ENCODE data around the gene PRKD3. TPM values are rescaled to one million over a fixed set of nuclear protein-coding genes. Genes with fewer than 3 reads are reported as not detected.

PRKD3 gene
- total RNA-seq, 1 experiment from 2014 or later, result 40.2 TPM

DNA sequence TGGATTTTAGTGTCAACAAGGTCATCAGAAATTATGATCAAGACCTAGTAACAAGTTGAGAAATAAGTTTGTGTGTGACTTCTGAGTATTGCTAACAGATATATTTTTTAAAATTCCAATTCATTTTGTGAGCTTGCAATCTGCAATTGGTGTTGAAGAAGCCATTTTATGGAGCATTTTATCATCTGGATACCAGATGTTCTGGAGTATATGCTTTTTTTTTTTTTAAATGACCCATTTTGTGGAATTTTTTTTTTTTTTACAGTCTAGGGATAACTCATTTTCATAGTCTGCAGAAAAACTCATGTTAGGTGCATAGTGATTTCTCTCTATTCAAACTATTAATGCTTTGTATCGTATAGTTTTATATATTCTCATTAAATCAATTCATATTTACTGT, 32.4 kb upstream of the PRKD3 start:
- TF ChIP-seq, protein P1, sequence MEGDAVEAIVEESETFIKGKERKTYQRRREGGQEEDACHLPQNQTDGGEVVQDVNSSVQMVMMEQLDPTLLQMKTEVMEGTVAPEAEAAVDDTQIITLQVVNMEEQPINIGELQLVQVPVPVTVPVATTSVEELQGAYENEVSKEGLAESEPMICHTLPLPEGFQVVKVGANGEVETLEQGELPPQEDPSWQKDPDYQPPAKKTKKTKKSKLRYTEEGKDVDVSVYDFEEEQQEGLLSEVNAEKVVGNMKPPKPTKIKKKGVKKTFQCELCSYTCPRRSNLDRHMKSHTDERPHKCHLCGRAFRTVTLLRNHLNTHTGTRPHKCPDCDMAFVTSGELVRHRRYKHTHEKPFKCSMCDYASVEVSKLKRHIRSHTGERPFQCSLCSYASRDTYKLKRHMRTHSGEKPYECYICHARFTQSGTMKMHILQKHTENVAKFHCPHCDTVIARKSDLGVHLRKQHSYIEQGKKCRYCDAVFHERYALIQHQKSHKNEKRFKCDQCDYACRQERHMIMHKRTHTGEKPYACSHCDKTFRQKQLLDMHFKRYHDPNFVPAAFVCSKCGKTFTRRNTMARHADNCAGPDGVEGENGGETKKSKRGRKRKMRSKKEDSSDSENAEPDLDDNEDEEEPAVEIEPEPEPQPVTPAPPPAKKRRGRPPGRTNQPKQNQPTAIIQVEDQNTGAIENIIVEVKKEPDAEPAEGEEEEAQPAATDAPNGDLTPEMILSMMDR (IDR thresholded peaks at IDR 0.05; ENCODE audit: insufficient read depth in 1 of 2, low read depth in 1 of 2, low read length in 1 of 2, severe bottlenecking in 1 of 2, unreplicated experiment in 1 of 2), result no peak
- Histone ChIP-seq H3K9me3 (no peaks in the 10 kb centered on the region), H3K4me1 (no peaks in the 10 kb centered on the region), H3K36me3 (ENCODE audit: control insufficient read depth, insufficient read depth, low read length) (no peaks in the 10 kb centered on the region), H3K27me3 (replicated peaks; ENCODE audit: control insufficient read depth, insufficient read depth, low read length) (no peaks in the 10 kb centered on the region), H3K4me3 (ENCODE audit: low read depth, low read length) (no peak overlapping the region)
- H3K9me3 Mint-ChIP-seq (ENCODE audit: unreplicated experiment), result no peaks in the 10 kb centered on the region
- intact Hi-C loops (cut with micrococcal nuclease; ENCODE audit: unreplicated experiment), result no loop called here
- no peak overlapping the region for H3K4me3 Mint-ChIP-seq (ENCODE audit: unreplicated experiment)
- BruUV-seq (replicated peaks), result no TSS peak
- CTCF ChIA-PET, result no interaction called here
- no peaks in the 10 kb centered on the region for H3K36me3 Mint-ChIP-seq (ENCODE audit: insufficient read depth, unreplicated experiment)
- no peak overlapping the region for H3K27ac Mint-ChIP-seq (ENCODE audit: unreplicated experiment)
- DNase-seq, result no peak
- POLR2A ChIA-PET, result no interaction called here
- no peaks in the 10 kb centered on the region for H3K4me1 Mint-ChIP-seq (ENCODE audit: low read depth, unreplicated experiment)
- H3K27me3 Mint-ChIP-seq (ENCODE audit: insufficient read depth, unreplicated experiment), result no peaks in the 10 kb centered on the region

DNA sequence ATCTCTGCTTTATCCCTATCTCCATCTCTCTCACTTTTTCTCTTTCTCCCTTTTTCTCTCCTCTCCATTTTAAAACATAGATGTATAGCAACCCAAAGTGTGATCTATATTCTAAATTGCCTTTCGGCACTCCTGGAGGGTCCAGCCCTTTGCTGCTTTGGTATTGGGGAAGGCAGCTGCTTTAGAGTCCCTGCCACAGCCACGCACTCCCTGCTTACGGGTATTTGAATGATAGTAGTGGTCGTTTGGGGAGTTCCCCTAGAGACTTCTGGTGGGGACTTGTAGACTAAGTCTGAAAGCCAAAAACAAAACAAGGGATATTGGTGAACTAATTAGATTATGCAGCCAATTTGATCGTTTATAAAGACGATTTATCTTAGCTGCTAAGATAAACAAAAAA, 31.7 kb upstream of the PRKD3 start:
- H3K36me3 ChIP-seq (ENCODE audit: control insufficient read depth, insufficient read depth, low read length), result no peaks in the 10 kb centered on the region
- Mint-ChIP-seq H3K27ac (ENCODE audit: unreplicated experiment) (no peak overlapping the region), H3K4me1 (ENCODE audit: low read depth, unreplicated experiment) (no peaks in the 10 kb centered on the region), H3K27me3 (ENCODE audit: insufficient read depth, unreplicated experiment) (no peaks in the 10 kb centered on the region), H3K4me3 (ENCODE audit: unreplicated experiment) (no peak overlapping the region), H3K9me3 (ENCODE audit: unreplicated experiment) (no peaks in the 10 kb centered on the region), H3K36me3 (ENCODE audit: insufficient read depth, unreplicated experiment) (no peaks in the 10 kb centered on the region)
- no TSS peak for BruUV-seq (replicated peaks)
- no peak overlapping the region for H3K4me3 ChIP-seq (ENCODE audit: low read depth, low read length)
- TF ChIP-seq, protein P1 (IDR thresholded peaks at IDR 0.05; ENCODE audit: insufficient read depth in 1 of 2, low read depth in 1 of 2, low read length in 1 of 2, severe bottlenecking in 1 of 2, unreplicated experiment in 1 of 2), result no peak
- CTCF ChIA-PET, result no interaction called here
- no peak for DNase-seq
- no peaks in the 10 kb centered on the region for H3K4me1 ChIP-seq
- POLR2A ChIA-PET, result no interaction called here
- no peaks in the 10 kb centered on the region for H3K9me3 ChIP-seq
- no peaks in the 10 kb centered on the region for H3K27me3 ChIP-seq (replicated peaks; ENCODE audit: control insufficient read depth, insufficient read depth, low read length)
- intact Hi-C loops (cut with micrococcal nuclease; ENCODE audit: unreplicated experiment), result no loop called here

DNA sequence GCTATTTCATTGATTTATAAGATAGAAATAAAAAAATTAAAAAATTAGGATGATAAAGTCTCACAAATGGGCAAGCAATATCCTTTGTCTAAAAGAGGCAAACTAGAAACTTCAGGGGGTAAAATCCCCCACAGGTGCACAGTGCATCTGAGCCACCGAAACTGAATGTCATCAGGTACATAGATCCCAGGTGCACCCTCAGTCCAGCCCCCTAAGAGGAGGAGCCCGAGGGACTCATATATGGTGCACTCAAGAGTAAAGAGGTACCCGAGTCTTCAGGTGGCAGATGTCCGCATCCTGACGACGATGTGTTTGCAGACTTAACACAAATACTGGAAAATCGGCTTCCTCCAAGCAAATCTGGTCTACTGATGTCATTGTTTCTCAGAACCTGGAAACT, 31.1 kb upstream of the PRKD3 start:
- Mint-ChIP-seq H3K9me3 (ENCODE audit: unreplicated experiment) (no peaks in the 10 kb centered on the region), H3K4me1 (ENCODE audit: low read depth, unreplicated experiment) (no peaks in the 10 kb centered on the region), H3K4me3 (ENCODE audit: unreplicated experiment) (no peak overlapping the region), H3K36me3 (ENCODE audit: insufficient read depth, unreplicated experiment) (no peaks in the 10 kb centered on the region), H3K27me3 (ENCODE audit: insufficient read depth, unreplicated experiment) (no peaks in the 10 kb centered on the region), H3K27ac (ENCODE audit: unreplicated experiment) (no peak overlapping the region)
- intact Hi-C loops (cut with micrococcal nuclease; ENCODE audit: unreplicated experiment), result no loop called here
- Histone ChIP-seq H3K4me1 (peaks cover 5% of the 10 kb centered on the region), H3K27me3 (replicated peaks; ENCODE audit: control insufficient read depth, insufficient read depth, low read length) (no peaks in the 10 kb centered on the region), H3K36me3 (ENCODE audit: control insufficient read depth, insufficient read depth, low read length) (no peaks in the 10 kb centered on the region), H3K9me3 (no peaks in the 10 kb centered on the region), H3K4me3 (ENCODE audit: low read depth, low read length) (no peak overlapping the region)
- POLR2A ChIA-PET, result no interaction called here
- TF ChIP-seq, protein P1 (IDR thresholded peaks at IDR 0.05; ENCODE audit: insufficient read depth in 1 of 2, low read depth in 1 of 2, low read length in 1 of 2, severe bottlenecking in 1 of 2, unreplicated experiment in 1 of 2), result no peak
- BruUV-seq (replicated peaks), result no TSS peak
- CTCF ChIA-PET, result no interaction called here
- no peak for DNase-seq

Measured in Caco-2 (cell line).